ENCODE results near the gene DGKE. TPM values are rescaled to one million over a fixed set of nuclear protein-coding genes. Genes with fewer than 3 reads are reported as not detected.

DGKE gene
- total RNA-seq, 1 experiment from 2014 or later = 8.5 TPM

DNA sequence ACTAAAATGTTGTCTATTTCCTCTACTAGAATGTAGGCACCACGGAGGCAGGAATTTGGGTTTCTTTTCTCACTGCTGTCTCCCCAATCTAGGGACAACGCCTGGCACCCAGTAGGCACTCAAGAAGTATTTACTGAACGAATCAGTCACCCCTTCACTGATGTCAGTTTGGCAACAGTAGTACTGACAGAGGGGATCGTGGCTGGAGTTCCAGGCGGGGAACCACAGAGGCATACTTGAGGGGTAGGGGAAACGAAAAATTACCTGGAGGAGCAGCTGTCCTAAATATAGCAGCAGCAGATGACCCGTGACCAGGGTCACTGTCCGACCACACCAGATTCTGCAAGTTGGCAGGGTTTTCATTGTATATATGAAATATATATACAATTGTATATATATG is 46.6 kb downstream of the DGKE start (continued):
- TF ChIP-seq, protein P1, sequence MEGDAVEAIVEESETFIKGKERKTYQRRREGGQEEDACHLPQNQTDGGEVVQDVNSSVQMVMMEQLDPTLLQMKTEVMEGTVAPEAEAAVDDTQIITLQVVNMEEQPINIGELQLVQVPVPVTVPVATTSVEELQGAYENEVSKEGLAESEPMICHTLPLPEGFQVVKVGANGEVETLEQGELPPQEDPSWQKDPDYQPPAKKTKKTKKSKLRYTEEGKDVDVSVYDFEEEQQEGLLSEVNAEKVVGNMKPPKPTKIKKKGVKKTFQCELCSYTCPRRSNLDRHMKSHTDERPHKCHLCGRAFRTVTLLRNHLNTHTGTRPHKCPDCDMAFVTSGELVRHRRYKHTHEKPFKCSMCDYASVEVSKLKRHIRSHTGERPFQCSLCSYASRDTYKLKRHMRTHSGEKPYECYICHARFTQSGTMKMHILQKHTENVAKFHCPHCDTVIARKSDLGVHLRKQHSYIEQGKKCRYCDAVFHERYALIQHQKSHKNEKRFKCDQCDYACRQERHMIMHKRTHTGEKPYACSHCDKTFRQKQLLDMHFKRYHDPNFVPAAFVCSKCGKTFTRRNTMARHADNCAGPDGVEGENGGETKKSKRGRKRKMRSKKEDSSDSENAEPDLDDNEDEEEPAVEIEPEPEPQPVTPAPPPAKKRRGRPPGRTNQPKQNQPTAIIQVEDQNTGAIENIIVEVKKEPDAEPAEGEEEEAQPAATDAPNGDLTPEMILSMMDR (IDR thresholded peaks at IDR 0.05) = no peak
- TF ChIP-seq, protein P2, sequence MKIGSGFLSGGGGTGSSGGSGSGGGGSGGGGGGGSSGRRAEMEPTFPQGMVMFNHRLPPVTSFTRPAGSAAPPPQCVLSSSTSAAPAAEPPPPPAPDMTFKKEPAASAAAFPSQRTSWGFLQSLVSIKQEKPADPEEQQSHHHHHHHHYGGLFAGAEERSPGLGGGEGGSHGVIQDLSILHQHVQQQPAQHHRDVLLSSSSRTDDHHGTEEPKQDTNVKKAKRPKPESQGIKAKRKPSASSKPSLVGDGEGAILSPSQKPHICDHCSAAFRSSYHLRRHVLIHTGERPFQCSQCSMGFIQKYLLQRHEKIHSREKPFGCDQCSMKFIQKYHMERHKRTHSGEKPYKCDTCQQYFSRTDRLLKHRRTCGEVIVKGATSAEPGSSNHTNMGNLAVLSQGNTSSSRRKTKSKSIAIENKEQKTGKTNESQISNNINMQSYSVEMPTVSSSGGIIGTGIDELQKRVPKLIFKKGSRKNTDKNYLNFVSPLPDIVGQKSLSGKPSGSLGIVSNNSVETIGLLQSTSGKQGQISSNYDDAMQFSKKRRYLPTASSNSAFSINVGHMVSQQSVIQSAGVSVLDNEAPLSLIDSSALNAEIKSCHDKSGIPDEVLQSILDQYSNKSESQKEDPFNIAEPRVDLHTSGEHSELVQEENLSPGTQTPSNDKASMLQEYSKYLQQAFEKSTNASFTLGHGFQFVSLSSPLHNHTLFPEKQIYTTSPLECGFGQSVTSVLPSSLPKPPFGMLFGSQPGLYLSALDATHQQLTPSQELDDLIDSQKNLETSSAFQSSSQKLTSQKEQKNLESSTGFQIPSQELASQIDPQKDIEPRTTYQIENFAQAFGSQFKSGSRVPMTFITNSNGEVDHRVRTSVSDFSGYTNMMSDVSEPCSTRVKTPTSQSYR (CRISPR knock-in tag; IDR thresholded peaks at IDR 0.05) = no peak

DNA sequence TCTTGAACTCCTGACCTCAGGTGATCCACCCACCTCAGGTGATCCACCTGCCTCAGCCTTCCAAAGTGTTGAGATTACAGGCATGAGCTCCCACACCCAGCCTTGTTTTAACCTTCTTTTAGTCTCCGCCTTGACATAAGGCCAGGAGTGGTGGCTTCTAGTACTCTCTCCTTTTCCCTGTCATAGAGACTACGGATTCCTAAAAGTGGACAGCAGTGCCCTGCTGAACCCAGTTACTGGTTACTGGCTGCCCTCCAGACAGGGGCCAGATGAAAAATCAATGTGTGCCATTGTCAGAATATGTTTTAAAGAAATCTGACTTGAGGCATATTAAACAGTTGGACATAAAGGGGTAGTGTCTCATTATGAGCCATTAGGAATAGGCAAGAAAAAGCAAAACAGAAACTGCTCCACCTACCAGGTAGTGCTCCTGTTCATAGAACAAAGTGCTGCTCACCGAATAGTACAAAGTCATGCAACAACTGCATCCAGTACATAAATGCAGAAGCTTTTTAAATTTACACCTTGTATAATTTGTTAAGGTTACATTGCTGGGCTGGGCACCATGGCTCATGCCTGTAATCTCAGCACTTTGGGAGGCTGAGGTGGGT is 47.8 kb downstream of the DGKE start:
- TF ChIP-seq NFATC4 (CRISPR knock-in tag; IDR thresholded peaks at IDR 0.05) (no peak), CREM (CRISPR knock-in tag; IDR thresholded peaks at IDR 0.05) (no peak), ZNF121 (CRISPR knock-in tag; IDR thresholded peaks at IDR 0.05) (no peak), ZNF317 (CRISPR knock-in tag; IDR thresholded peaks at IDR 0.05; ENCODE audit: borderline replicate concordance, low read depth) (no peak), PRRX2 (CRISPR knock-in tag; IDR thresholded peaks at IDR 0.05) (no peak), ZNF138 (CRISPR knock-in tag; conservative IDR thresholded peaks at IDR 0.05) (no peak), ATF1 (CRISPR knock-in tag; IDR thresholded peaks at IDR 0.05) (no peak), TEAD1 (CRISPR knock-in tag; IDR thresholded peaks at IDR 0.05) (no peak), TP53 (CRISPR knock-in tag; IDR thresholded peaks at IDR 0.05) (no peak), ETV6 (CRISPR knock-in tag; IDR thresholded peaks at IDR 0.05) (no peak), FOXK1 (CRISPR knock-in tag; IDR thresholded peaks at IDR 0.05) (no peak)
- TF ChIP-seq, protein P3, sequence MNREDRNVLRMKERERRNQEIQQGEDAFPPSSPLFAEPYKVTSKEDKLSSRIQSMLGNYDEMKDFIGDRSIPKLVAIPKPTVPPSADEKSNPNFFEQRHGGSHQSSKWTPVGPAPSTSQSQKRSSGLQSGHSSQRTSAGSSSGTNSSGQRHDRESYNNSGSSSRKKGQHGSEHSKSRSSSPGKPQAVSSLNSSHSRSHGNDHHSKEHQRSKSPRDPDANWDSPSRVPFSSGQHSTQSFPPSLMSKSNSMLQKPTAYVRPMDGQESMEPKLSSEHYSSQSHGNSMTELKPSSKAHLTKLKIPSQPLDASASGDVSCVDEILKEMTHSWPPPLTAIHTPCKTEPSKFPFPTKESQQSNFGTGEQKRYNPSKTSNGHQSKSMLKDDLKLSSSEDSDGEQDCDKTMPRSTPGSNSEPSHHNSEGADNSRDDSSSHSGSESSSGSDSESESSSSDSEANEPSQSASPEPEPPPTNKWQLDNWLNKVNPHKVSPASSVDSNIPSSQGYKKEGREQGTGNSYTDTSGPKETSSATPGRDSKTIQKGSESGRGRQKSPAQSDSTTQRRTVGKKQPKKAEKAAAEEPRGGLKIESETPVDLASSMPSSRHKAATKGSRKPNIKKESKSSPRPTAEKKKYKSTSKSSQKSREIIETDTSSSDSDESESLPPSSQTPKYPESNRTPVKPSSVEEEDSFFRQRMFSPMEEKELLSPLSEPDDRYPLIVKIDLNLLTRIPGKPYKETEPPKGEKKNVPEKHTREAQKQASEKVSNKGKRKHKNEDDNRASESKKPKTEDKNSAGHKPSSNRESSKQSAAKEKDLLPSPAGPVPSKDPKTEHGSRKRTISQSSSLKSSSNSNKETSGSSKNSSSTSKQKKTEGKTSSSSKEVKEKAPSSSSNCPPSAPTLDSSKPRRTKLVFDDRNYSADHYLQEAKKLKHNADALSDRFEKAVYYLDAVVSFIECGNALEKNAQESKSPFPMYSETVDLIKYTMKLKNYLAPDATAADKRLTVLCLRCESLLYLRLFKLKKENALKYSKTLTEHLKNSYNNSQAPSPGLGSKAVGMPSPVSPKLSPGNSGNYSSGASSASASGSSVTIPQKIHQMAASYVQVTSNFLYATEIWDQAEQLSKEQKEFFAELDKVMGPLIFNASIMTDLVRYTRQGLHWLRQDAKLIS (CRISPR knock-in tag; IDR thresholded peaks at IDR 0.05; ENCODE audit: borderline replicate concordance) = no peak
- TF ChIP-seq, protein P4, sequence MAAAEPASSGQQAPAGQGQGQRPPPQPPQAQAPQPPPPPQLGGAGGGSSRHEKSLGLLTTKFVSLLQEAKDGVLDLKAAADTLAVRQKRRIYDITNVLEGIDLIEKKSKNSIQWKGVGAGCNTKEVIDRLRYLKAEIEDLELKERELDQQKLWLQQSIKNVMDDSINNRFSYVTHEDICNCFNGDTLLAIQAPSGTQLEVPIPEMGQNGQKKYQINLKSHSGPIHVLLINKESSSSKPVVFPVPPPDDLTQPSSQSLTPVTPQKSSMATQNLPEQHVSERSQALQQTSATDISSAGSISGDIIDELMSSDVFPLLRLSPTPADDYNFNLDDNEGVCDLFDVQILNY (CRISPR knock-in tag; IDR thresholded peaks at IDR 0.05) = no peak
- TF ChIP-seq, protein P5, sequence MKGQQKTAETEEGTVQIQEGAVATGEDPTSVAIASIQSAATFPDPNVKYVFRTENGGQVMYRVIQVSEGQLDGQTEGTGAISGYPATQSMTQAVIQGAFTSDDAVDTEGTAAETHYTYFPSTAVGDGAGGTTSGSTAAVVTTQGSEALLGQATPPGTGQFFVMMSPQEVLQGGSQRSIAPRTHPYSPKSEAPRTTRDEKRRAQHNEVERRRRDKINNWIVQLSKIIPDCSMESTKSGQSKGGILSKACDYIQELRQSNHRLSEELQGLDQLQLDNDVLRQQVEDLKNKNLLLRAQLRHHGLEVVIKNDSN (CRISPR knock-in tag; IDR thresholded peaks at IDR 0.05) = no peak
- TF ChIP-seq, protein P6, sequence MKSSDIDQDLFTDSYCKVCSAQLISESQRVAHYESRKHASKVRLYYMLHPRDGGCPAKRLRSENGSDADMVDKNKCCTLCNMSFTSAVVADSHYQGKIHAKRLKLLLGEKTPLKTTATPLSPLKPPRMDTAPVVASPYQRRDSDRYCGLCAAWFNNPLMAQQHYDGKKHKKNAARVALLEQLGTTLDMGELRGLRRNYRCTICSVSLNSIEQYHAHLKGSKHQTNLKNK (CRISPR knock-in tag; IDR thresholded peaks at IDR 0.05) = no peak
- TF ChIP-seq, protein P7, sequence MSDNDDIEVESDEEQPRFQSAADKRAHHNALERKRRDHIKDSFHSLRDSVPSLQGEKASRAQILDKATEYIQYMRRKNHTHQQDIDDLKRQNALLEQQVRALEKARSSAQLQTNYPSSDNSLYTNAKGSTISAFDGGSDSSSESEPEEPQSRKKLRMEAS (CRISPR knock-in tag; IDR thresholded peaks at IDR 0.05) = no peak
- POLR2A ChIA-PET = no interaction called here
- DNase-seq (ENCODE audit: low spot score) = no peak
- CTCF ChIA-PET = no interaction called here
- peaks cover 3% of the 10 kb centered on the region; the same call in 1 of the 2 replicates for H3K4me1 Mint-ChIP-seq
- no peak overlapping the region for H3K4me3 Mint-ChIP-seq
- peaks cover 4% of the 10 kb centered on the region; the same call in 1 of the 2 replicates for H3K27me3 Mint-ChIP-seq (ENCODE audit: low read depth)
- H3K36me3 Mint-ChIP-seq = peaks cover 8% of the 10 kb centered on the region
- peaks cover 20% of the 10 kb centered on the region for H3K9me3 Mint-ChIP-seq
- H3K27ac Mint-ChIP-seq = no peak overlapping the region
- ATAC-seq = no peak

Data from WTC11 (cell line).